ENCODE data around the gene SIRT7.

SIRT7 gene

GRCh38 chr17:81917565-81918332 is at the start of gene SIRT7:
TSS of gene SIRT7 (minus strand) at chr17:81918176. CDS start at chr17:81918131, 45 bp downstream.
- peak; percentile 78 for FAIRE-seq

GRCh38 chr17:81967244-81967532 is 49.2 kb upstream of the SIRT7 start:
- DNase-seq (ENCODE audit: insufficient read length, low spot score) (no peak), FAIRE-seq (no peak)

More at GRCh38 chr17:81917565-81918332, at the start of gene SIRT7:
- DNase-seq (ENCODE audit: insufficient read length, low spot score): peak; percentile 100

GRCh38 chr17:81966343-81967243 is 48.6 kb upstream of the SIRT7 start:
- FAIRE-seq (no peak), DNase-seq (ENCODE audit: insufficient read length, low spot score) (no peak)

DNA sequence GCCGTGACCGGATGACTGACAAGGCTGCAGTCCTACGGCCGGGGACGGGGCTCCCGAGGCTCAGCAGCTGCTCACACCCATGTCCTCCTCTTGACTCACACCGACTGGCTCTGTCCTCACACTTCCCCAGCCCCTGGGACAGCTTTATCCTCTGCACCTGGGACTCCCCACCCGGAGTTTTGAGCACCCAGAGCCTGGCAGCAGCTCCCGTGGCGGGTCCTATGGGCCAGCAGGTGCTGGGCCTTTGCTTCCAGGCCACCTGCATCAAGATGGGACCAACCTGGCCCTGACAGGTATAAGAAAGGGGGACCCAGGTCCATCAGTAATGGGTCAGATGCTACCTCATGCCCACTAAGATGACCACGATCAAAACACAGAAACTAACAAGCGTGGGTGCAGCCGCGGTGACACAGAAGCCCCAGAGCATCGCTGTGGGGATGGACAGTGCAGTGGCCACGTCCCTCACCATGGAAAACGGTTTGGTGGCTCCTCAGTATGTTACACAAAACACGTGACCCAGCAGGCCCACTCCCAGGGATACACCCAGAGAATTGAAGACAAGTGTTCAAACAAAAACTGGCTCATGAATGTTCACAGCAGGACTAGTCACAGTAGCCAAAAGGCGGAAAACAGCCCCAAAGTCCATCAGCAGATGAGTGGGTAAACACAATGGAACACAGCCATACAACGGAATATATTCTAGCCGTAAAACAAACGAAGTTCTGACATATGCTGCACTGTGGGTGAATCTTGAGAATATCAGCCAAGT is 46.3 kb upstream of the SIRT7 start:
- no peak for DNase-seq (ENCODE audit: insufficient read length, low spot score)
- FAIRE-seq: no peak

DNA sequence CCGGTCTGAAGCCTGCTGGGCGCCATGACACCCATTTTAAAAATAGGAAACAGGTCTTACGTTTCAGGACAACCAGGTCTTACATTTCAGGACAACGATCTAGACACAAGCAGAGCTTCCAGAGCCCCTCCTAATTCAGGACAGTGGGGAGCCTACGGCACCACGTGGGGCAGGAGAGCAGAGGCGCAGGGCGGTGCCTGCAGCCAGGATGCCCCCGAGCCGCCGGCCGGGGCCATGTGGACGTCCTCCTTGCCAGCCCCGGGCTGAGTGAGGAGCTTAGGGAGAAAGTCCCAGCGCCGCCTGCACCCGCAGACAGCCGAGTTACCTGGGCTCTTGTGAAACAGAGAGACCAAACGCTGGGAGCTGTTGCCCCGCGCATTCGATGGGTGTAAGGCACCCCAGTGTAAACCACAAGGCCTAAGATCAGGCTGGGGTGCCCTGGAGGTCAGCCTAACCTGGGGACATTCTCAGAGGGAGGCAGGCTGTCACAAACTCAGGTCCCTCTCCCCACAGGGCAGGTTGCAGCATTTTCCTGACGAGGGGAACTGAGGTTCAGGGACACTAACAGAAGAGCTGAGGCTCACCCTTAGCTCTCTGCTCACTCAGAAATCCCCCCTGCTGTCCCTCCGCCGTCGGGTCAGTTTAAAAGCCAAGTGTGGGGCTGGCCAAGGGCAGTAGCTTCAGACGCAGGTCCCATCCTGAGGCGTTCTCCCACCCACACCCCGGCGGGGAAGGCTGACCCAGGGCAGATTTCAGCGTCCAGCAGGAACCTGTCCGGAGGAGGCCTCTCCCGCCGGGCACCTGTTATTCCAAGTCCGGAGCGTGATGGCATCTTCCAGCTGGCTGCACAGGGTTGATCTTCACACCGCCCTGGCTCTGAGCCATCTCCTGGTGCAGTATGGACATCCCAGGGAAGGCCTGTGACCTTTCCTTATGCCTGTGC is 44.8 kb upstream of the SIRT7 start:
- FAIRE-seq: no peak
- DNase-seq (ENCODE audit: insufficient read length, low spot score): no peak

GRCh38 chr17:81961521-81962498 is 43.8 kb upstream of the SIRT7 start:
- no peak for FAIRE-seq

DNA sequence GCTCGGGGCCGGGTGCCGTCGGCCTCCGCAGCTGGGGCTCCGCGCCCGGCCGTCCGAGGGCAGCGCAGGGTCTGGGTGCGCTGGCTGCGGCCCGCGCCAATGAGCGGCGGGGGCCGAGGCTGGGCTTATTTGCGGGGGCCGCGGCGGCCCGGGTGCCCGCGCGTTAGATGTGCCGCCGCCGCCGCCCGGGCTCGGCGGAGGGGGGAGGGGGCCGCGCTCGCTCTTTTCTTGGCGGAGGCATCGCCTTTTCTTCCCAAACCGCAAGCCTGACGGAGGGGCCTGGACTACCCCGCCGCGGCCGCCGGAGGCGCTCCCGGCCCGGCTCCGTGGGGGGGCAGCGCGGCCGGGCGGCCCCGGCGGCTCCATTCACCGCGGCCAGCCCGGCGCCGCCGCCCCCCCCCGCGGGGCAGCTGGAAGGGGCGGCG is 43.1 kb upstream of the SIRT7 start, which contains the start of gene NOTUM:
TSS of gene NOTUM (minus strand) at position 101 of the 425 bp plus-strand sequence. CDS start 278 bp downstream, outside the sequence.
- no peak for FAIRE-seq
- DNase-seq (ENCODE audit: insufficient read length, low spot score): no peak

More at GRCh38 chr17:81961521-81962498, 43.8 kb upstream of the SIRT7 start:
- no peak for DNase-seq (ENCODE audit: insufficient read length, low spot score)

GRCh38 chr17:81960130-81960958 is 42.4 kb upstream of the SIRT7 start:
- DNase-seq (ENCODE audit: insufficient read length, low spot score) (no peak), FAIRE-seq (no peak)

DNA sequence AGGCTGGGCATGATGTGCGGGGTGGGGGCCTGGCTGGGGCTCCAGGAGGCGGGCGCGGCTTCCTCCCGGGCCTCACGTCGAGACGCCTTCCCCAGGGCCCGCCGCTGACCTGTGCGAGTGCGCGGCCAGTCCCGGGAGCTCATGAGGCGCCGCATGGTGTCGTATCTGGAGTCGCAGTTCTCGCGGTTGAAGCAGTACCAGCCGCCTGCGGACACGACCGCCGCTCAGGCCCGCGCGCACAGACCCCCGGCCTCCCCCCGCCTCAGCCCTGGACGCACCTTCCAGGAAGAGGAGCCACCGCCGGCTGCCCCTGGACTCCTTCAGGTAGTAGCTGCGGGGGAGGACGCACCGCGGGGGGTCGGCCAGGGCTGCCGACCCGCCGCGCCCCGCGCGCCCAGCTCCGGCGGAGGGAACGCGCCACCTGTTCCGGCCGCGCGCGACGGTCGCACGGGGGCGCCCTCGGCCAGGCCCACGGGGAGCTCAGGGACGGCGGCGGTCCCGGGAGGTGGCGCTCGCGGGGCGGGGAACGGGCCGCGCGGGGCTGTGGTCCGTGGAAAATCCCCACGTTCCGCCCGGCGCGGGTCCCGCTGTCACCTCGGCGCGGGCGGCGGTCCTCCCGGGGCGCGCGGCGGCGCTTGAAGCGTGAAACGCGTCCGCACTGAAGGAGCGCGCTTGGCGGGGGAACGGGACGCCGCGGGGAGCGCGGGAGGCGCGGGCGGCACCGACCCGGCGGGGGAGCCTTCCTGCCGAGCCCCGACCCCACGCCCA is 41.6 kb upstream of the SIRT7 start:
- no peak for FAIRE-seq

DNA sequence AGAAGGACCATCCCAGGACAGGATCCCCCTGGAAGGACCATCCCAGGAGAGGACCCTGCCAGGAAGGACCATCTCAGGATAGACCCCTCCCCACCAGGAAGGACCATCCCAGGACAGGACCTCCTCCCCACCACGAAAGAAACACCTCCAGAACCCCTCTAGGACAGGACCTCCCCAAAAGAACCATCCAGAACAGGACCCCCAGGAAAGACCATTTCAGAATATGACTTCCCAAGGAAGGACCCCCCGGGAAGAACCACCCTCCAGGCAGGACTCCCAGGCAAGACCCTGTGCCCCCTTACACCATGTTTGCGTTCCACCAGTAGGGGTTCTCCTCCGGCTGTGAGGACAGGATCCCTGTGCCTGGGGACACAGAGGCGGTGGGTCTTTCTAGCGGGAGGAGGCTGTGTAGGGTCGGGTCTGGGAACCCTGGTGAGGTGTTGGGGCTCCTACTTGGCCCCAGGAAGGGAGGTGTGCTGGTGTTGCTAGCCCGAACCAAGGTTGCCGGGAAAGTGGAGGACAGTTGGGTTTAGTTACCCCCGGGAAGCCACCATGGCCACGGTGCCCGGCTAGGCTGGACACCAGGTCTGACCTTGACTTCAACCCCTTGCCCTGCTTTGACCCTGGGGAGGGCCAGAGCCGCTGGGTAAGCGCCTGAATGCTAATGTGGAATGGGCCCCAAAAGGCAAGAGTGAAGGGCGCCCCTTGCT is 40.8 kb upstream of the SIRT7 start:
- DNase-seq (ENCODE audit: insufficient read length, low spot score): no peak
- no peak for FAIRE-seq

More for the DNA sequence above, 41.6 kb upstream of the SIRT7 start:
- peak; percentile 88 for DNase-seq (ENCODE audit: insufficient read length, low spot score)

DNA sequence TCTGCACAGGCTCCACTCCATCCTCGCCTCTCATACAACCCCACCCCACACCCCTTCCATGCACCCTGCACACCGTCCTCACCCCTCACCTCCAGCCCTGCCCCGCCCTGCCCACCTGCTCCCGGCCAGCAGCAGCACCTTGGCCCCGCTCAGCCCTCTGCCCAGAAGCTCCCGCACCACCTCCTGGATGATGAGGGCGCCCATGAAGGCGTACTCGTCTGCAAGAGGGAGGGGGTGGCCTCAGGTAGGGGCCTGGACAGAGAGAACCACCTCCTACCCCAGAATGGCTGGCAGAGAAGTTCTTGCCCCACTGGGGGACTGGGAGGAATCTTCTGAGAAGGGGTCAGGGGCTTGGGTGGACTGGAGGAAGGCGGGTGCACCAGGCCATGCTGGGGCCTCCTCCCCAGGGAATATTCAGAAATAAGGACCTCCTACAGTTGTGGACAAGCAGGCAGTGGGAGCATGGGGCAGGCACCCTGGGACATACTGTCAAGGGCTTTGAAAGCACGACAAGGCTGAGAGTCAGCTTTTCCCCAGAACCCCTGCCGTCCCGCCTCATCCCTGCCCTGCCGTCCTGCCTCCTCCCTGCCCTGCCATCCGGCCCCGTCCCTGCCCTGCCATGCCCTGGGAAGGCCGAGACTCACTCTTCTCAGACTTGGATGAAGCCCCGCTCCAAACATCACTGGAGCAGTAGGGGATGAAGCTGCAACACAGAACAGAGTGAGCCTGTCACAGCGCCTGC is 39.9 kb upstream of the SIRT7 start:
- FAIRE-seq: no peak

GRCh38 chr17:81956607-81957589 is 38.9 kb upstream of the SIRT7 start:
- no peak for FAIRE-seq
- no peak for DNase-seq (ENCODE audit: insufficient read length, low spot score)

More for the DNA sequence above, 39.9 kb upstream of the SIRT7 start:
- no peak for DNase-seq (ENCODE audit: insufficient read length, low spot score)

DNA sequence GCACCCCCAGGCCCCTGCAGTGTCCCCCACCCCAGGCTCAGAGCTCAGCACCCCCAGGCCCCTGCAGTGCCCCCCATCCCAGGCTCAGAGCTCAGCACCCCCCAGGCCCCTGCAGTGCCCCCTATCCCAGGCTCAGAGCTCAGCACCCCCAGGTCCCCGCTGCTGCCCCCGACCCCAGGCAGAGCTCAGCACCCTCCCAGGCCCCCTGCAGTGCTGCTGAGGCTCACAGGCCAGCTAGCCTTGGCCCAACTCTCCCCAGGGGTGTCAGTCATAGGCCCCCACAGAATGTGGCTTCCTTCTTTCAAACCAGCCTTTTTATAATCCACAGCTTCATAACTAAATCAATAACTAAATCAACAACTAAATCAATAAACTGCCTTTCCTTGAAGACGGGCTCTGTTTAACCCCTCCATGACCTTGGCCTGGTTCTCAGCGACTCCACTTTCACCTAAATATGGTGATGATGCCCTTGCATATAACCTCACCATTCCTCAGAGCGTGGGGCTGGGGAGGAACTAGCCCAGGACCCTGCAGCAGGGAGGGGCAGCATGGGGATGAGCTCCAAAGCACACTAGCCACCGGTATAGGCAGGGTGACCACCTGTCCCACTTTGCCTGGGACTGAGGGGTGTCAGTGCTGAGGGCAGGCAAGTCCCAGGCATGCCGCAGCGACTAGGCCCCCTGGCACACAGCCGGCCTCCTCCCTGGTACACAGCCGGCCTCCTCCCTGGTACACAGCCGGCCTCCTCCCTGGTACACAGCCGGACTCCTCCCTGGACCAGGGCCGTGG is 38.0 kb upstream of the SIRT7 start:
- FAIRE-seq: no peak

More for the DNA sequence above, 38.0 kb upstream of the SIRT7 start:
- no peak for DNase-seq (ENCODE audit: insufficient read length, low spot score)
